ENCODE measurements around the gene IKBKE.
A peak's percentile ranks its signal among the peaks of the same experiment; 100 is the strongest.

The IKBKE gene

GRCh38 chr1:206497774-206498173 is 27.5 kb downstream of the IKBKE start:
- DNase-seq: no peak

GRCh38 chr1:206498685-206499084 is 28.4 kb downstream of the IKBKE start:
- DNase-seq: no peak

- no peak for DNase-seq
Observed at GRCh38 chr1:206500046-206500445, 29.8 kb downstream of the IKBKE start.

GRCh38 chr1:206501881-206502280 is 31.6 kb downstream of the IKBKE start:
- no peak for DNase-seq

GRCh38 chr1:206502403-206502802 is 32.1 kb downstream of the IKBKE start:
- DNase-seq: no peak

GRCh38 chr1:206502812-206503211 is 32.5 kb downstream of the IKBKE start:
- DNase-seq: no peak

- peak in 1 of 2 experiments; percentile 16 for DNase-seq
Observed at GRCh38 chr1:206503591-206504362, 33.5 kb downstream of the IKBKE start.

- DNase-seq: no peak
Observed at GRCh38 chr1:206504363-206504713, 34.1 kb downstream of the IKBKE start.

GRCh38 chr1:206505702-206506355 is 35.6 kb downstream of the IKBKE start:
- DNase-seq: peak in 1 of 2 experiments; percentile 20

- no peak for DNase-seq
Observed at GRCh38 chr1:206506405-206507283, 36.4 kb downstream of the IKBKE start.

GRCh38 chr1:206507284-206508129 is 37.2 kb downstream of the IKBKE start, which contains the start of gene RASSF5:
Gene RASSF5, plus strand, starts transcription at chr1:206507531. Its CDS starts 72 bp downstream, at chr1:206507603.
- DNase-seq: peak in 1 of 2 experiments; percentile 29

- DNase-seq: no peak
Observed at GRCh38 chr1:206508130-206508889, 38.0 kb downstream of the IKBKE start.

GRCh38 chr1:206508956-206509355 is 38.7 kb downstream of the IKBKE start:
- DNase-seq: no peak

- no peak for DNase-seq
Observed at GRCh38 chr1:206509612-206510257, 39.5 kb downstream of the IKBKE start.

- DNase-seq: peak in 1 of 2 experiments; percentile 26
Observed at GRCh38 chr1:206510371-206510770, 40.1 kb downstream of the IKBKE start.

- DNase-seq: no peak
Observed at GRCh38 chr1:206511362-206512057, 41.2 kb downstream of the IKBKE start.

GRCh38 chr1:206512058-206512850 is 42.0 kb downstream of the IKBKE start:
- no peak for DNase-seq

GRCh38 chr1:206512851-206513180 is 42.5 kb downstream of the IKBKE start:
- DNase-seq: no peak

- no peak for DNase-seq
Observed at GRCh38 chr1:206513312-206514111, 43.2 kb downstream of the IKBKE start.

Data from NCI-H524 (cell line).